ENCODE results near the gene SYK.
"Not testable (repeated sequence)": the region's sequence is repeated elsewhere in the genome, so short reads cannot be mapped to it uniquely, and the experiment has no call there.

SYK gene

GRCh38 chr9:90801241-90801972 is at the start of gene SYK:
TSS of gene SYK (plus strand) at chr9:90801819. CDS start at chr9:90843899, 42,080 bp downstream.
- no peak for DNase-seq

- DNase-seq, result peak; percentile 76
These were observed 45.9 kb upstream of the SYK start for GRCh38 chr9:90755514-90756371.

DNA sequence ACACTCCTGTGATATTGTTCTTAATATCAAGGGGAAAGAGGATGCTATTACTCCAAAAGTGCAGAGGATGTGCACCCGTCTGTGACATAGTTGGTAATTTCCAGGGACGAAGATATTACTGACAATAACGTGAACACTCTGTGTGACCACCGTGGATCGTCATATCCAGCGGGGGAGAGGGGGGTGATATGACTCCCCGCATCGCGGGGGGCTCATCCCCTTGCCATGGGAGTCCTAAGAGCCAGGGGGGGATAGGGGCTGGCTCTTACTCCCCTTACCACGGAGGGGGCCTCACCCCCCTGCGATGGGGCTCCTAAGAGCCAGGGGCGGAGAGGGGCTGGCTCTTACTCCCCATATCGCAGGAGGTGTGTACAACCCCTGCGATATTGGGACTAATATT is 41.0 kb upstream of the SYK start:
- not testable (repeated sequence) for DNase-seq

GRCh38 chr9:90766731-90767130 is 34.9 kb upstream of the SYK start:
- no peak for DNase-seq

DNA sequence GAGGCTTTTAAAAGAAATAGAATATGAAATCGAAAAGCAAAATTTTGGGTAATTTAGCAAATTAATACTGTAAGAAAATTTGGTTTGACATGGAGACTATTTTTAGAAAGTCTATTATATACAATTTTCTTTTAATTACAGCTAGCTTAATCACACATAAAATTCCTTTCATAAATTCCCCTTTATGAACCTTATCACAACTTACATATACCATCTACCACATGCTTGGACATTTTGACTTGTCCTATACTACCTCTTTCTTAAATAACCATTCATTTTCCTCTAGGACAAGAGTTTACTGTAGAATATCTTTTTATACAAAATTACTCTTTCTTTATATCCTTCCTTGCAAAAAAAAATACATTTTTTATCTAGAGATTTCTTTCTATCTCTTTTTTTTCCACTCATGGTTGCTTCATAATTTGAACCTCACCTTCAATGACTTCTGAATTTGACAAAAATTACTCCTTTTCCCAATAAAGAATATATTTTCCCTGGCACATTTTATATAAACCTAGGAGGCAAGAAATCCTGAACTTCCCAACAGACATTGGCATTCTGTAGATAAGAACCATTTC is 34.0 kb upstream of the SYK start:
- DNase-seq, result no peak

DNA sequence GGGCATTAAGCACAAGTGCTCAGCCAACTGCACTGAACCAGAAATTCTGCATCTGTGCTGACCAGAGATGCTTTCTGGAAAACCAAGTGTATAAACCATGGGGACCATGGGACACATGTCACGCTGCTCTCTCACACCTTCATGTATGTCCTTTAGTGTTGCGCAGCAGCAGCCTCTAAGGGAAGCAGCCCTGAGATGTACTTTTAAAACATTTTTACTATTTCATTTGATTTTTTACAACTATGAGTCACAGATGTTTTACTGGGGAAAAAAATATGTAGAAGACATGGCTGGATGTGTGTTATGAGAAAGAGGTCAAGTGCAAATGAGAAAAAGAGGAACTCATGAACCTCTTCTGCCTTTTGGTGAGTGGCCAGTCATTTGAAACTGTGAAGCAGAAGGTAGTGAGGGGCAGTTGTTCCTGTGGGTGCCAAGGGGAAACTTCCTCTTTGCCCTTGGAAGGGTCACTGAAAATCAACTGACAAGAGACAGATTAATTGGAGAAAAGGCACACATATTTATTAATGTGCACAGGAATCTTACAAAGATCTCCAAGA is 31.4 kb upstream of the SYK start:
- DNase-seq, result no peak

DNA sequence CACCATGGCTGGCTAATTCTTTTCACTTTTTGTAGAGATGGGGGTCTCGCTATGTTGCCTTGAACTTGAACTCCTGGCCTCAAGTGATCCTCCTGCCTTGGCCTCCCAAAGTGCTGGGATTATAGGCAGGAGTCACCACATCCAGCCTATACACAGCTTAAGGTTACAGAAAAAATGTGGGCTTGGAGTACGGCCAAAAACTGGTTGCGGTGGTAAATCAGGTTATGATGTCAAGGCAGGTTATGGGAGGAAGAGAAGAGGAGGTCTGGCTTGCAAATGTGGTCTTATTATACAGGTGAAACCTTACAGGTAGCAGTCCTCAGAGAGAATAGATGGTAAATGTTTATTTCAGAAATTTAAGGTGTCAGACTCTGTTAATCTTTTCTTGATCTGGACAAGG is 30.7 kb upstream of the SYK start:
- DNase-seq, result no peak

- DNase-seq, result no peak
These were observed 29.2 kb upstream of the SYK start for GRCh38 chr9:90772386-90772785.

DNA sequence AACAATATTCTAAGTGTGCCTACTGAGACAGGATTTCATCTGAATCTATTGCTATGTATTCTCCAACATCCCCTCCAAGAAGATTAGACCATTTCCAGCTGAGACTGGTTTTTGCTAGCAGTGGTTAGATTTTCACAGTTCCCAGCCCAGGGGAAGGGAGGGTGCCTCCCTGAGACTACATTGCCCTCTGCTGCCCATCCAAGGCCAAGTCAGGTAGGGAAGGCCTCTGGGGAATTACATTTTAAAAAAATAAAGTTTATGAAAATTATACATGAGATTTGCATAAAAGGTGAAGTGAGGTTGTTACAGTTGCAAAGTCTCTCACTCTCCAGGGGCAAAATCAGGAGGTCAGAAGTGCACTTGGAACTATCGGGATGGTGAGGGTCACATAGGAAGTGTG is 28.0 kb upstream of the SYK start:
- DNase-seq, result no peak

DNA sequence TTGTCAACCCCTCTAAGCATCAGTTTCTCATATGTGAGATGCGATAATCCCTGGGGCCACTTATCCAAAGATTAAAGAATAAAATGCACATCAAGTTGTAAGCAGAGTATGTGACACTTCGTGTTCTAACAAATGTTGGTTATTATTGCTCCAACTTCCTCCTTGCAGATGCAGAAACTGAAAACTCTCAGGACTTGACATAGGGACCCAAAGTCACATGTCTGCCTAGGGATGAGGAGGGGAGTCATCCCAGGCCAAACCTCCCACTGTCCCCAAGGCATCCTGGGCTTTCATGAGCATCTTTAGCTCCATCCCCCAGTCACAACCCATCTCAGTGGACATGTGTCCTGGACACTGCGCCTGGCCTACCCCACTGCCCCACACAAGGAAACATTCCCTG is 27.5 kb upstream of the SYK start:
- DNase-seq, result no peak

GRCh38 chr9:90774682-90775081 is 26.9 kb upstream of the SYK start:
- DNase-seq, result no peak

GRCh38 chr9:90775657-90776056 is 26.0 kb upstream of the SYK start:
- DNase-seq, result no peak

DNA sequence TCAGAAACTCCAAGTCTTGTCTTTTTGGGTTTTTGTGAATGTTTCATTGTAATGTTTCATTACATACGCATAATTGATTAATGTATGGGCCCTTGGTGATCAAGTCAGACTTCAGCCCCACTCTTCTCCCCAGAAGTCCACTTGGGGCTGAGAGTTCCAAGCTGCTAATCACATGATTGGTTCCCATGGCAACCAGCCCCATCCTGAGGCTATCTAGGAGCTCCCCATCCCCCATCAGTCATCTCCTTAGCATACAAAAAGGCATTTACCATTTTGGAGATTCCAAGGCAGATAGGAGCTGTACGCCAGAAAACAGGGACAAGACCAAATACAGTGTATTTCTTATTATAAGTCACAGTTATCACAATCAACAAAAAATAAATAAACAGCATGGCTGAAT is 22.9 kb upstream of the SYK start:
- no peak for DNase-seq

- no peak for DNase-seq
These were observed 18.1 kb upstream of the SYK start for GRCh38 chr9:90783552-90783951.

GRCh38 chr9:90783964-90784363 is 17.7 kb upstream of the SYK start:
- no peak for DNase-seq

- DNase-seq, result no peak
These were observed 13.7 kb upstream of the SYK start for GRCh38 chr9:90787771-90788460.

- DNase-seq, result not testable (repeated sequence)
These were observed 13.1 kb upstream of the SYK start for GRCh38 chr9:90788527-90788926.

DNA sequence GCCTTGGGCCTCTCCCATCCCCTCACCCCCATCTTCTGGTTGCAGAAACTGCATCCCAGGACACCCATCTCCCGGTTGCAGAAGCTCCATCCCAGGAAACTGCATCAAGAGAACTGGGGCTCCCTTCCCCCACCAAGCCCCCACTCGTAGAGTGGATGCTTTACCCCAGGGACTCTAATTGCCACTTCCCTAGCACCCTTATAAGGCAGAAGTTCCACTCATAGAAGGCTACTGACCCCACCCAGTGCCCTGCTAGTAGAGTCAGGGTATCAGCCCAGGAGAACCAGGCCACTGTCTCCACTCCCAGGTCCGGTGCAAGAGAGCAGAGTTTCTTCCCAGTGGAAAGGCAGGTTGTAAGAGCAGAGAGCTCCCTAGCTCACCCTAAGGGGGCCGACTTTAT is 12.2 kb upstream of the SYK start:
- no peak for DNase-seq

GRCh38 chr9:90789862-90790261 is 11.8 kb upstream of the SYK start:
- DNase-seq, result no peak

DNA sequence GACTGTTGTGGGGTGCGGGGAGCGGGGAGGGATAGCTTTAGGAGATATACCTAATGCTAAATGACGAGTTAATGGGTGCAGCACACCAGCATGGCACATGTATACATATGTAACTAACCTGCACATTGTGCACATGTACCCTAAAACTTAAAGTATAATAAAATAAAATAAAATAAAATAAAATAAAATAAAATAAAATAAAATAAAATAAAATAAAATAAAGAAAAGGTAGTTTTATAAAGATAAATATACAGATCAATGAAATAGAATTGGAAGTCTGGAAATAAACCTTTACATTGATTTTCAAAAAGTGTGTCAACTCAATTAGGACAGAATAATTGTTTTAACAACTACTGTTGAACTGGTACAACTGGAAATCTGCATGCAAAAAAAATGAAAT is 8.6 kb upstream of the SYK start:
- not testable (repeated sequence) for DNase-seq

- DNase-seq, result peak; percentile 7
These were observed 7.9 kb upstream of the SYK start for GRCh38 chr9:90793729-90794128.

GRCh38 chr9:90795084-90795483 is 6.5 kb upstream of the SYK start:
- DNase-seq, result no peak

DNA sequence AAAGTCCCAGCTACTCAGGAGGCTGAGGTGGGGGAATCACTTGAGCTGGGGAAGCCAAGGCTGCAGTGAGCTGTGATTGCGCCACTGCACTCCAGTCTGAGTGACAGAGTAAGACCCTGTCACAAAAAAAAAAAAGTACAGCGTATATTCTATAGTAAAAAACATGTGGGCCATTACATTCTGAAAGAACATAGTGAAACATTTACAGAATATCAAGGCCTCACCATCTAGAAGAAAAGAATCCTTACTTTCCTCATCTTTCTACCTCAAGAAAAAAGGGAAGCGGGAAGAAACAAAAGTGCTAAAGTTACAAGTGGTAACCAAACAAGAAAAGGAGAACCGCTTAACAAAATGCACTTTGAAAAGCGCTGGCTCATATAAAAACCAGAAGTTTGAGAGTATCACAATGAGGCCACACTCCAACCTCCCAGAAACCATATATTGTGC is 5.7 kb upstream of the SYK start:
- DNase-seq, result no peak

Measured in activated CD4-positive, alpha-beta T cell treated with anti-CD3 and anti-CD28 coated beads, Interleukin-2, Interleukin-6, amounts not matched to agents 100 ng/mL and 50 ng/mL, durations not matched to agents 16 hours and 8 hours (primary cell).